HepG2 (cell line): ENCODE data around the gene RAPGEF5.

Experiments
- EZH2 ChIP-seq: conservative IDR thresholded peaks from 2 replicates; pipeline ENCODE4 v1.6.1; 2012; ENCODE audit warnings: mild to moderate bottlenecking, low read depth, low read length, moderate library complexity
- JUN ChIP-seq: sonication (generic); formaldehyde crosslinking; IDR thresholded peaks from 2 replicates; pipeline ENCODE4 v1.4.0; 2020; ENCODE audit warnings: mild to moderate bottlenecking, missing genetic modification reagents

GRCh38 chr7:22399546-22399945, 42.6 kb upstream of the RAPGEF5 start:
- TF ChIP-seq EZH2 (no peak), JUN (CRISPR knock-in tag) (no peak)
